ENCODE results near the gene STAG3. TPM values are rescaled to one million over a fixed set of nuclear protein-coding genes. Genes with fewer than 3 reads are reported as not detected.
"Not testable (repeated sequence)": the region's sequence is repeated elsewhere in the genome, so short reads cannot be mapped to it uniquely, and the experiment has no call there.

The STAG3 gene
- total and polyA plus RNA-seq, 8 donors = 0.19 to 1.2 (median 0.98) TPM

GRCh38 chr7:100185726-100186125 is 8.0 kb downstream of the STAG3 start:
- FAIRE-seq = no peak
- WGBS, 2 donors = 70 to 86% methylated on average over 2 of the region's 2 CpGs

GRCh38 chr7:100189061-100189460 is 11.3 kb downstream of the STAG3 start:
- no peak overlapping the region for H3K4me3 ChIP-seq
- WGBS, 2 donors = 55 to 76% methylated on average over 3 of the region's 3 CpGs
- TF ChIP-seq CTCF (IDR thresholded peaks at IDR 0.05) = no peak
- no peaks in the 10 kb centered on the region for H3K36me3 ChIP-seq
- no peak for DNase-seq
- intact Hi-C loops (cut with DNase I) = no loop called here
- H3K4me1 ChIP-seq = no peaks in the 10 kb centered on the region
- no peaks in the 10 kb centered on the region for H3K9me3 ChIP-seq
- FAIRE-seq = no peak
- no peak overlapping the region for H3K27ac ChIP-seq
- no peak for ATAC-seq
- H3K27me3 ChIP-seq = no peaks in the 10 kb centered on the region

More at GRCh38 chr7:100185726-100186125, 8.0 kb downstream of the STAG3 start:
- Histone ChIP-seq H3K36me3 (no peaks in the 10 kb centered on the region), H3K4me1 (no peaks in the 10 kb centered on the region), H3K27ac (no peak overlapping the region), H3K27me3 (no peaks in the 10 kb centered on the region), H3K4me3 (no peak overlapping the region), H3K9me3 (no peaks in the 10 kb centered on the region)
- intact Hi-C loops (cut with DNase I) = no loop called here
- ATAC-seq (no peak), DNase-seq (no peak)
- TF ChIP-seq CTCF (IDR thresholded peaks at IDR 0.05) = no peak

GRCh38 chr7:100190048-100190711 is 12.5 kb downstream of the STAG3 start:
- H3K4me1 ChIP-seq = no peaks in the 10 kb centered on the region
- DNase-seq (no peak), FAIRE-seq (no peak), ATAC-seq (peak in 2 of 4 donors; percentile 56 to 71)
- H3K36me3 ChIP-seq = no peaks in the 10 kb centered on the region
- TF ChIP-seq CTCF (IDR thresholded peaks at IDR 0.05) = no peak
- no peaks in the 10 kb centered on the region for H3K9me3 ChIP-seq
- H3K27me3 ChIP-seq = no peaks in the 10 kb centered on the region
- no peak overlapping the region for H3K4me3 ChIP-seq
- no peak overlapping the region for H3K27ac ChIP-seq
- intact Hi-C loops (cut with DNase I) = no loop called here
- 50 to 57% methylated on average over 4 of the region's 4 CpGs for WGBS, 2 donors

GRCh38 chr7:100191775-100192174 is 14.1 kb downstream of the STAG3 start:
- no peak for FAIRE-seq
- no peaks in the 10 kb centered on the region for H3K9me3 ChIP-seq
- H3K36me3 ChIP-seq = no peaks in the 10 kb centered on the region
- H3K4me3 ChIP-seq = no peak overlapping the region
- 61 to 70% methylated on average over 2 of the region's 2 CpGs for WGBS, 2 donors
- TF ChIP-seq CTCF (IDR thresholded peaks at IDR 0.05) = no peak
- intact Hi-C loops (cut with DNase I) = no loop called here
- H3K27ac ChIP-seq = no peak overlapping the region
- no peaks in the 10 kb centered on the region for H3K4me1 ChIP-seq
- no peaks in the 10 kb centered on the region for H3K27me3 ChIP-seq
- no peak for ATAC-seq
- DNase-seq = no peak

- H3K27me3 ChIP-seq; DNase-seq; H3K4me3 ChIP-seq; ATAC-seq; H3K36me3 ChIP-seq; H3K4me1 ChIP-seq; H3K9me3 ChIP-seq; intact Hi-C loops (cut with DNase I); H3K27ac ChIP-seq; FAIRE-seq: not testable (repeated sequence)
- 82 to 88% methylated on average over 6 of the region's 6 CpGs for WGBS, 2 donors
These were observed 14.7 kb downstream of the STAG3 start for GRCh38 chr7:100192281-100192862.

All from pancreas (tissue), 10 donors.